GM21447 (cell line): Measurements from ENCODE around the gene SORL1-AS1.

Source experiments
- ATAC-seq: cut with Tn5 transposase; IDR thresholded peaks from one replicate; pipeline ENCODE4 v1.9.1; 2021; ENCODE audit not compliant: unreplicated experiment

SORL1-AS1 gene

GRCh38 chr11:121406291-121406690, 46.5 kb downstream of the SORL1-AS1 start:
- ATAC-seq: no peak

- ATAC-seq: no peak
Observed at GRCh38 chr11:121405646-121406045, 47.1 kb downstream of the SORL1-AS1 start.

GRCh38 chr11:121394785-121395184, 58.0 kb downstream of the SORL1-AS1 start:
- ATAC-seq: no peak

- no peak for ATAC-seq
Observed at GRCh38 chr11:121393855-121394254, 58.9 kb downstream of the SORL1-AS1 start.

- no peak for ATAC-seq
Observed at GRCh38 chr11:121391914-121392313, 60.9 kb downstream of the SORL1-AS1 start.

GRCh38 chr11:121389651-121390050, 63.1 kb downstream of the SORL1-AS1 start:
- ATAC-seq: no peak
